ENCODE results near the gene ADAMTS13.

DNA sequence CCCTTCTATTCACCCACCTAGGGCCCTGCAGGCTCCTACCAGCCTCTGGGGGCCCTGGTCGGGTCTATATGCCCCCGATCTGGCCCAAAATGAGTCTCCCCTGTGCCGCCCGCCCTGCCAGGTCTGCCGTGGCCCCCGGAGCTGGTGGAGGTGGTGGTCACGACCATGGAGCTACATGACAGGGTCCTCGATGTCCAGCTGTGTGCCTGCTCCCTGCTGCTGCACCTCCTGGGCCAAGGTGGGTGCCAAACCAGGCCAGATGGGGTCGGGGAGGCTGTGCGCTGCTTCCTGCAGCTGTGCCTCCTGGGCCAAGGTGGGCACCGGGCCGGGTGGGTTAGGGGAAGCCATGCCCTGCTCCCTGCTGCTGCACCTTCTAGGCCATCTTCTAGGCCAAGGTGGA, 21.9 kb upstream of the ADAMTS13 start:
- TF ChIP-seq, protein P1, sequence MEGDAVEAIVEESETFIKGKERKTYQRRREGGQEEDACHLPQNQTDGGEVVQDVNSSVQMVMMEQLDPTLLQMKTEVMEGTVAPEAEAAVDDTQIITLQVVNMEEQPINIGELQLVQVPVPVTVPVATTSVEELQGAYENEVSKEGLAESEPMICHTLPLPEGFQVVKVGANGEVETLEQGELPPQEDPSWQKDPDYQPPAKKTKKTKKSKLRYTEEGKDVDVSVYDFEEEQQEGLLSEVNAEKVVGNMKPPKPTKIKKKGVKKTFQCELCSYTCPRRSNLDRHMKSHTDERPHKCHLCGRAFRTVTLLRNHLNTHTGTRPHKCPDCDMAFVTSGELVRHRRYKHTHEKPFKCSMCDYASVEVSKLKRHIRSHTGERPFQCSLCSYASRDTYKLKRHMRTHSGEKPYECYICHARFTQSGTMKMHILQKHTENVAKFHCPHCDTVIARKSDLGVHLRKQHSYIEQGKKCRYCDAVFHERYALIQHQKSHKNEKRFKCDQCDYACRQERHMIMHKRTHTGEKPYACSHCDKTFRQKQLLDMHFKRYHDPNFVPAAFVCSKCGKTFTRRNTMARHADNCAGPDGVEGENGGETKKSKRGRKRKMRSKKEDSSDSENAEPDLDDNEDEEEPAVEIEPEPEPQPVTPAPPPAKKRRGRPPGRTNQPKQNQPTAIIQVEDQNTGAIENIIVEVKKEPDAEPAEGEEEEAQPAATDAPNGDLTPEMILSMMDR (IDR thresholded peaks at IDR 0.05; ENCODE audit: poor library complexity, severe bottlenecking): no peak
- TF ChIP-seq TAF1 (IDR thresholded peaks at IDR 0.05; ENCODE audit: low read depth) (no peak), EZH2 (IDR thresholded peaks at IDR 0.05; ENCODE audit: borderline replicate concordance, insufficient read depth, low read length, poor library complexity, severe bottlenecking) (no peak), EP300 (conservative IDR thresholded peaks at IDR 0.05; ENCODE audit: poor library complexity, severe bottlenecking) (no peak)
